ENCODE results near the gene NANOS1.

NANOS1 gene

GRCh38 chr10:119029613-119030420, at the start of gene NANOS1:
NANOS1 (plus strand) TSS chr10:119029714; CDS start chr10:119029802, 88 bp downstream.
- Mint-ChIP-seq H3K27ac (no peak within 1 kb of the TSS), H3K27me3 (ENCODE audit: low read depth) (peaks cover 13% of the 10 kb centered on the region), H3K4me1 (ENCODE audit: low read depth) (peaks cover 22% of the 10 kb centered on the region), H3K36me3 (ENCODE audit: low read depth) (peaks cover 22% of the 10 kb centered on the region), H3K9me3 (no peaks in the 10 kb centered on the region), H3K4me3 (peak within 1 kb of the TSS; percentile 78)

GRCh38 chr10:118980135-118980865, 49.2 kb upstream of the NANOS1 start:
- Mint-ChIP-seq H3K4me3 (no peak overlapping the region), H3K36me3 (ENCODE audit: low read depth) (peaks cover 4% of the 10 kb centered on the region), H3K9me3 (peaks cover 11% of the 10 kb centered on the region), H3K4me1 (ENCODE audit: low read depth) (no peaks in the 10 kb centered on the region), H3K27ac (no peak overlapping the region), H3K27me3 (ENCODE audit: low read depth) (peaks cover 10% of the 10 kb centered on the region)

GRCh38 chr10:118980870-118981269, 48.6 kb upstream of the NANOS1 start:
- Mint-ChIP-seq H3K36me3 (ENCODE audit: low read depth) (peaks cover 10% of the 10 kb centered on the region), H3K27me3 (ENCODE audit: low read depth) (peaks cover 16% of the 10 kb centered on the region), H3K4me3 (no peak overlapping the region), H3K4me1 (ENCODE audit: low read depth) (no peaks in the 10 kb centered on the region), H3K9me3 (peaks cover 16% of the 10 kb centered on the region), H3K27ac (no peak overlapping the region)

GRCh38 chr10:118981946-118982345, 47.6 kb upstream of the NANOS1 start:
- Mint-ChIP-seq H3K4me3 (no peak overlapping the region), H3K9me3 (peaks cover 19% of the 10 kb centered on the region), H3K4me1 (ENCODE audit: low read depth) (peaks cover under 1% of the 10 kb centered on the region), H3K36me3 (ENCODE audit: low read depth) (peaks cover 11% of the 10 kb centered on the region), H3K27ac (no peak overlapping the region), H3K27me3 (ENCODE audit: low read depth) (peaks cover 17% of the 10 kb centered on the region)

GRCh38 chr10:118982366-118982765, 47.1 kb upstream of the NANOS1 start:
- Mint-ChIP-seq H3K4me1 (ENCODE audit: low read depth) (peaks cover 5% of the 10 kb centered on the region), H3K36me3 (ENCODE audit: low read depth) (peaks cover 11% of the 10 kb centered on the region), H3K27me3 (ENCODE audit: low read depth) (peaks cover 19% of the 10 kb centered on the region), H3K9me3 (peaks cover 19% of the 10 kb centered on the region), H3K4me3 (no peak overlapping the region), H3K27ac (no peak overlapping the region)

- Mint-ChIP-seq H3K4me3 (no peak overlapping the region), H3K36me3 (ENCODE audit: low read depth) (peaks cover 11% of the 10 kb centered on the region), H3K27ac (no peak overlapping the region), H3K4me1 (ENCODE audit: low read depth) (peaks cover 11% of the 10 kb centered on the region), H3K9me3 (peaks cover 19% of the 10 kb centered on the region), H3K27me3 (ENCODE audit: low read depth) (peaks cover 22% of the 10 kb centered on the region)
These were observed 46.3 kb upstream of the NANOS1 start for GRCh38 chr10:118983263-118983662.

- peaks cover 26% of the 10 kb centered on the region for H3K9me3 Mint-ChIP-seq
- H3K4me3 Mint-ChIP-seq: no peak overlapping the region
- H3K27ac Mint-ChIP-seq: no peak overlapping the region
- peaks cover 11% of the 10 kb centered on the region for H3K4me1 Mint-ChIP-seq (ENCODE audit: low read depth)
- H3K36me3 Mint-ChIP-seq (ENCODE audit: low read depth): peaks cover 11% of the 10 kb centered on the region
- H3K27me3 Mint-ChIP-seq (ENCODE audit: low read depth): peaks cover 39% of the 10 kb centered on the region
These were observed 43.9 kb upstream of the NANOS1 start for GRCh38 chr10:118985576-118985975.

- Mint-ChIP-seq H3K27ac (peak overlapping the region; percentile 59), H3K4me3 (no peak overlapping the region), H3K9me3 (peaks cover 26% of the 10 kb centered on the region)
These were observed 42.4 kb upstream of the NANOS1 start for GRCh38 chr10:118986815-118987790.

GRCh38 chr10:118990326-118990725, 39.2 kb upstream of the NANOS1 start:
- H3K4me1 Mint-ChIP-seq (ENCODE audit: low read depth): peaks cover 11% of the 10 kb centered on the region

More at GRCh38 chr10:118986815-118987790, 42.4 kb upstream of the NANOS1 start:
- H3K27me3 Mint-ChIP-seq (ENCODE audit: low read depth): peaks cover 41% of the 10 kb centered on the region
- H3K4me1 Mint-ChIP-seq (ENCODE audit: low read depth): peaks cover 11% of the 10 kb centered on the region
- H3K36me3 Mint-ChIP-seq (ENCODE audit: low read depth): peaks cover 11% of the 10 kb centered on the region

GRCh38 chr10:118992496-118992895, 37.0 kb upstream of the NANOS1 start:
- H3K9me3 Mint-ChIP-seq: peaks cover 7% of the 10 kb centered on the region
- peaks cover 48% of the 10 kb centered on the region for H3K27me3 Mint-ChIP-seq (ENCODE audit: low read depth)
- H3K27ac Mint-ChIP-seq: no peak overlapping the region
- H3K4me1 Mint-ChIP-seq (ENCODE audit: low read depth): peaks cover 5% of the 10 kb centered on the region
- no peak overlapping the region for H3K4me3 Mint-ChIP-seq
- H3K36me3 Mint-ChIP-seq (ENCODE audit: low read depth): no peaks in the 10 kb centered on the region

More at GRCh38 chr10:118990326-118990725, 39.2 kb upstream of the NANOS1 start:
- Mint-ChIP-seq H3K27me3 (ENCODE audit: low read depth) (peaks cover 42% of the 10 kb centered on the region), H3K27ac (no peak overlapping the region), H3K4me3 (no peak overlapping the region), H3K36me3 (ENCODE audit: low read depth) (peaks cover 6% of the 10 kb centered on the region), H3K9me3 (peaks cover 15% of the 10 kb centered on the region)

- H3K27me3 Mint-ChIP-seq (ENCODE audit: low read depth): peaks cover 54% of the 10 kb centered on the region
These were observed 36.3 kb upstream of the NANOS1 start for GRCh38 chr10:118993214-118993613.

GRCh38 chr10:118994321-118994720, 35.2 kb upstream of the NANOS1 start:
- Mint-ChIP-seq H3K4me3 (no peak overlapping the region), H3K4me1 (ENCODE audit: low read depth) (no peaks in the 10 kb centered on the region), H3K36me3 (ENCODE audit: low read depth) (no peaks in the 10 kb centered on the region), H3K9me3 (peaks cover 3% of the 10 kb centered on the region), H3K27ac (no peak overlapping the region), H3K27me3 (ENCODE audit: low read depth) (peaks cover 57% of the 10 kb centered on the region)

More at GRCh38 chr10:118993214-118993613, 36.3 kb upstream of the NANOS1 start:
- Mint-ChIP-seq H3K4me1 (ENCODE audit: low read depth) (no peaks in the 10 kb centered on the region), H3K4me3 (no peak overlapping the region), H3K27ac (no peak overlapping the region), H3K36me3 (ENCODE audit: low read depth) (no peaks in the 10 kb centered on the region), H3K9me3 (peaks cover 7% of the 10 kb centered on the region)

GRCh38 chr10:118995739-118996138, 33.8 kb upstream of the NANOS1 start:
- Mint-ChIP-seq H3K27ac (no peak overlapping the region), H3K36me3 (ENCODE audit: low read depth) (no peaks in the 10 kb centered on the region)

GRCh38 chr10:118997379-118997778, 32.1 kb upstream of the NANOS1 start:
- no peaks in the 10 kb centered on the region for H3K9me3 Mint-ChIP-seq
- H3K4me1 Mint-ChIP-seq (ENCODE audit: low read depth): no peaks in the 10 kb centered on the region
- H3K36me3 Mint-ChIP-seq (ENCODE audit: low read depth): no peaks in the 10 kb centered on the region
- H3K4me3 Mint-ChIP-seq: no peak overlapping the region
- no peak overlapping the region for H3K27ac Mint-ChIP-seq
- peaks cover 53% of the 10 kb centered on the region for H3K27me3 Mint-ChIP-seq (ENCODE audit: low read depth)

More at GRCh38 chr10:118995739-118996138, 33.8 kb upstream of the NANOS1 start:
- no peaks in the 10 kb centered on the region for H3K4me1 Mint-ChIP-seq (ENCODE audit: low read depth)
- H3K9me3 Mint-ChIP-seq: no peaks in the 10 kb centered on the region
- peaks cover 46% of the 10 kb centered on the region for H3K27me3 Mint-ChIP-seq (ENCODE audit: low read depth)
- no peak overlapping the region for H3K4me3 Mint-ChIP-seq

All from T-helper 1 cell treated with Interleukin-12 subunit alpha and Interleukin-12 subunit beta and Interleukin-4 antibody, amounts not matched to agents 30 μg/mL and 1 μg/mL, for 36 hours (primary cell).